Measurements from ENCODE around the gene PUDP. TPM values are rescaled to one million over a fixed set of nuclear protein-coding genes. Genes with fewer than 3 reads are reported as not detected.

Gene PUDP
- polyA plus RNA-seq, 1 donor from 2014 or later = 18.2 TPM

DNA sequence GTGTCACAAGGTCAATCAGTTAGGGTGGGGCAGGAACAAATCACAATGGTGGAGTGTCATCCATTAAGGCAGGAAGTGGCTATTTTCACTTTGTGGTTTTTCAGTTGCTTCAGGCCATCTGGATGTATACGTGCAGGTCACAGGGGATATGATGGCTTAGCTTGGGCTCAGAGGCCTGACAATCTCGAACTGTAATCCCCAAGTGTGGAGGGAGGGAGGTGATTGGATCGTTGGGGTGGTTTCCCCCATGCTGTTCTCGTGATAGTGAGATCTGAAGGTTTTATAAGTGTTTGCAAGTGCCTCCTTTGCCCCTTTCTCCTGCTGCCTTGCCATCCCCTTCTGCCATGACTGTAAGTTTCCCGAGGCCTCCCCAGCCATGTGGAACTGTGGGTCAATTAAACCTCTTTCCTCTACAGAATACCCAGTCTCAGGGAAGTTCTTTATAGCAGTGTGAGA is 37.1 kb downstream of the PUDP start:
- Histone ChIP-seq H3K27ac (ENCODE audit: low read length) (no peak overlapping the region), H2AFZ (ENCODE audit: low read depth, low read length) (no peak overlapping the region), H3K4me3 (ENCODE audit: low read length) (no peak overlapping the region), H3K36me3 (ENCODE audit: insufficient read depth, low read length) (no peaks in the 10 kb centered on the region), H3K4me2 (ENCODE audit: low read length) (no peak overlapping the region), H3K79me2 (replicated peaks; ENCODE audit: insufficient read depth, low read length) (no peaks in the 10 kb centered on the region), H3K9me2 (ENCODE audit: insufficient read depth, low read length) (no peaks in the 10 kb centered on the region), H3F3A (ENCODE audit: insufficient read depth, low read length, poor library complexity, severe bottlenecking) (no peaks in the 10 kb centered on the region), H3K9ac (ENCODE audit: low read length) (no peak overlapping the region), H4K20me1 (ENCODE audit: insufficient read depth) (no peaks in the 10 kb centered on the region), H3K27me3 (ENCODE audit: insufficient read depth, low read depth, low read length) (no peaks in the 10 kb centered on the region), H3K9me3 (ENCODE audit: low read length) (no peaks in the 10 kb centered on the region)
- TF ChIP-seq TAF1 (IDR thresholded peaks at IDR 0.05; ENCODE audit: low read depth) (no peak), EZH2 (IDR thresholded peaks at IDR 0.05; ENCODE audit: borderline replicate concordance, insufficient read depth, low read length, poor library complexity, severe bottlenecking) (no peak), RAD21 (conservative IDR thresholded peaks at IDR 0.05) (no peak), POLR2AphosphoS5 (IDR thresholded peaks at IDR 0.05) (no peak), SMC3 (conservative IDR thresholded peaks at IDR 0.05; ENCODE audit: poor library complexity) (no peak)
- TF ChIP-seq, protein P1, sequence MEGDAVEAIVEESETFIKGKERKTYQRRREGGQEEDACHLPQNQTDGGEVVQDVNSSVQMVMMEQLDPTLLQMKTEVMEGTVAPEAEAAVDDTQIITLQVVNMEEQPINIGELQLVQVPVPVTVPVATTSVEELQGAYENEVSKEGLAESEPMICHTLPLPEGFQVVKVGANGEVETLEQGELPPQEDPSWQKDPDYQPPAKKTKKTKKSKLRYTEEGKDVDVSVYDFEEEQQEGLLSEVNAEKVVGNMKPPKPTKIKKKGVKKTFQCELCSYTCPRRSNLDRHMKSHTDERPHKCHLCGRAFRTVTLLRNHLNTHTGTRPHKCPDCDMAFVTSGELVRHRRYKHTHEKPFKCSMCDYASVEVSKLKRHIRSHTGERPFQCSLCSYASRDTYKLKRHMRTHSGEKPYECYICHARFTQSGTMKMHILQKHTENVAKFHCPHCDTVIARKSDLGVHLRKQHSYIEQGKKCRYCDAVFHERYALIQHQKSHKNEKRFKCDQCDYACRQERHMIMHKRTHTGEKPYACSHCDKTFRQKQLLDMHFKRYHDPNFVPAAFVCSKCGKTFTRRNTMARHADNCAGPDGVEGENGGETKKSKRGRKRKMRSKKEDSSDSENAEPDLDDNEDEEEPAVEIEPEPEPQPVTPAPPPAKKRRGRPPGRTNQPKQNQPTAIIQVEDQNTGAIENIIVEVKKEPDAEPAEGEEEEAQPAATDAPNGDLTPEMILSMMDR (IDR thresholded peaks at IDR 0.05; ENCODE audit: poor library complexity, severe bottlenecking) = no peak

GRCh38 chrX:7109838-7110793 is 37.8 kb downstream of the PUDP start:
- Histone ChIP-seq H3K27ac (ENCODE audit: low read length) (no peak overlapping the region), H3K4me3 (ENCODE audit: low read length) (no peak overlapping the region), H3K9me3 (ENCODE audit: low read length) (no peaks in the 10 kb centered on the region), H3K36me3 (ENCODE audit: insufficient read depth, low read length) (no peaks in the 10 kb centered on the region), H3K4me2 (ENCODE audit: low read length) (no peak overlapping the region), H3F3A (ENCODE audit: insufficient read depth, low read length, poor library complexity, severe bottlenecking) (no peaks in the 10 kb centered on the region), H3K27me3 (ENCODE audit: insufficient read depth, low read depth, low read length) (no peaks in the 10 kb centered on the region), H2AFZ (ENCODE audit: low read depth, low read length) (no peak overlapping the region), H3K79me2 (replicated peaks; ENCODE audit: insufficient read depth, low read length) (no peaks in the 10 kb centered on the region), H3K9me2 (ENCODE audit: insufficient read depth, low read length) (no peaks in the 10 kb centered on the region), H3K9ac (ENCODE audit: low read length) (no peak overlapping the region), H4K20me1 (ENCODE audit: insufficient read depth) (no peaks in the 10 kb centered on the region)
- no peak for TF ChIP-seq RAD21 (conservative IDR thresholded peaks at IDR 0.05)
- TF ChIP-seq SMC3 (conservative IDR thresholded peaks at IDR 0.05; ENCODE audit: poor library complexity) = no peak
- TF ChIP-seq MXI1 (conservative IDR thresholded peaks at IDR 0.05; ENCODE audit: poor library complexity, severe bottlenecking) = no peak
- TF ChIP-seq, protein P1 (IDR thresholded peaks at IDR 0.05; ENCODE audit: poor library complexity, severe bottlenecking) = no peak

GRCh38 chrX:7109049-7109531 is 38.9 kb downstream of the PUDP start:
- Histone ChIP-seq H3K4me2 (ENCODE audit: low read length) (no peak overlapping the region), H3K9me2 (ENCODE audit: insufficient read depth, low read length) (no peaks in the 10 kb centered on the region), H3K9ac (ENCODE audit: low read length) (no peak overlapping the region), H4K20me1 (ENCODE audit: insufficient read depth) (no peaks in the 10 kb centered on the region), H3K27me3 (ENCODE audit: insufficient read depth, low read depth, low read length) (no peaks in the 10 kb centered on the region), H3F3A (ENCODE audit: insufficient read depth, low read length, poor library complexity, severe bottlenecking) (no peaks in the 10 kb centered on the region), H2AFZ (ENCODE audit: low read depth, low read length) (no peak overlapping the region), H3K27ac (ENCODE audit: low read length) (no peak overlapping the region), H3K79me2 (replicated peaks; ENCODE audit: insufficient read depth, low read length) (no peaks in the 10 kb centered on the region), H3K36me3 (ENCODE audit: insufficient read depth, low read length) (no peaks in the 10 kb centered on the region), H3K9me3 (ENCODE audit: low read length) (no peaks in the 10 kb centered on the region), H3K4me3 (ENCODE audit: low read length) (no peak overlapping the region)
- TF ChIP-seq, protein P2, sequence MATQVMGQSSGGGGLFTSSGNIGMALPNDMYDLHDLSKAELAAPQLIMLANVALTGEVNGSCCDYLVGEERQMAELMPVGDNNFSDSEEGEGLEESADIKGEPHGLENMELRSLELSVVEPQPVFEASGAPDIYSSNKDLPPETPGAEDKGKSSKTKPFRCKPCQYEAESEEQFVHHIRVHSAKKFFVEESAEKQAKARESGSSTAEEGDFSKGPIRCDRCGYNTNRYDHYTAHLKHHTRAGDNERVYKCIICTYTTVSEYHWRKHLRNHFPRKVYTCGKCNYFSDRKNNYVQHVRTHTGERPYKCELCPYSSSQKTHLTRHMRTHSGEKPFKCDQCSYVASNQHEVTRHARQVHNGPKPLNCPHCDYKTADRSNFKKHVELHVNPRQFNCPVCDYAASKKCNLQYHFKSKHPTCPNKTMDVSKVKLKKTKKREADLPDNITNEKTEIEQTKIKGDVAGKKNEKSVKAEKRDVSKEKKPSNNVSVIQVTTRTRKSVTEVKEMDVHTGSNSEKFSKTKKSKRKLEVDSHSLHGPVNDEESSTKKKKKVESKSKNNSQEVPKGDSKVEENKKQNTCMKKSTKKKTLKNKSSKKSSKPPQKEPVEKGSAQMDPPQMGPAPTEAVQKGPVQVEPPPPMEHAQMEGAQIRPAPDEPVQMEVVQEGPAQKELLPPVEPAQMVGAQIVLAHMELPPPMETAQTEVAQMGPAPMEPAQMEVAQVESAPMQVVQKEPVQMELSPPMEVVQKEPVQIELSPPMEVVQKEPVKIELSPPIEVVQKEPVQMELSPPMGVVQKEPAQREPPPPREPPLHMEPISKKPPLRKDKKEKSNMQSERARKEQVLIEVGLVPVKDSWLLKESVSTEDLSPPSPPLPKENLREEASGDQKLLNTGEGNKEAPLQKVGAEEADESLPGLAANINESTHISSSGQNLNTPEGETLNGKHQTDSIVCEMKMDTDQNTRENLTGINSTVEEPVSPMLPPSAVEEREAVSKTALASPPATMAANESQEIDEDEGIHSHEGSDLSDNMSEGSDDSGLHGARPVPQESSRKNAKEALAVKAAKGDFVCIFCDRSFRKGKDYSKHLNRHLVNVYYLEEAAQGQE (IDR thresholded peaks at IDR 0.05; ENCODE audit: borderline replicate concordance) = no peak
- TF ChIP-seq, protein P1 (IDR thresholded peaks at IDR 0.05; ENCODE audit: poor library complexity, severe bottlenecking) = no peak
- TF ChIP-seq RAD21 (conservative IDR thresholded peaks at IDR 0.05) = no peak
- TF ChIP-seq EP300 (conservative IDR thresholded peaks at IDR 0.05; ENCODE audit: poor library complexity, severe bottlenecking) = no peak
- no peak for TF ChIP-seq POLR2AphosphoS5 (IDR thresholded peaks at IDR 0.05)
- TF ChIP-seq EZH2 (IDR thresholded peaks at IDR 0.05; ENCODE audit: borderline replicate concordance, insufficient read depth, low read length, poor library complexity, severe bottlenecking) = no peak
- no peak for TF ChIP-seq MXI1 (conservative IDR thresholded peaks at IDR 0.05; ENCODE audit: poor library complexity, severe bottlenecking)
- TF ChIP-seq SMC3 (conservative IDR thresholded peaks at IDR 0.05; ENCODE audit: poor library complexity) = no peak
- TF ChIP-seq TAF1 (IDR thresholded peaks at IDR 0.05; ENCODE audit: low read depth) = no peak

All from neural cell (in vitro differentiated cells).